Measurements from ENCODE around the gene TMEM218. TPM values are rescaled to one million over a fixed set of nuclear protein-coding genes. Genes with fewer than 3 reads are reported as not detected.

TMEM218 gene
- polyA plus RNA-seq, 1 experiment = 15.1 TPM

- Histone ChIP-seq H3K4me3 (ENCODE audit: low read depth, low read length) (no peak overlapping the region), H3K27me3 (ENCODE audit: control insufficient read depth, insufficient read depth, low read length) (no peaks in the 10 kb centered on the region), H3K36me3 (ENCODE audit: control insufficient read depth, insufficient read depth, low read length) (no peaks in the 10 kb centered on the region)
- POLR2A ChIA-PET = no interaction called here
- CTCF ChIA-PET = interaction anchor here (1.3 to 1.9 kb wide), 2 partner anchors 19 to 70 kb away, joined by 3 to 5 read pairs; no protein-coding TSS in a partner anchor
- TF ChIP-seq, protein P1, sequence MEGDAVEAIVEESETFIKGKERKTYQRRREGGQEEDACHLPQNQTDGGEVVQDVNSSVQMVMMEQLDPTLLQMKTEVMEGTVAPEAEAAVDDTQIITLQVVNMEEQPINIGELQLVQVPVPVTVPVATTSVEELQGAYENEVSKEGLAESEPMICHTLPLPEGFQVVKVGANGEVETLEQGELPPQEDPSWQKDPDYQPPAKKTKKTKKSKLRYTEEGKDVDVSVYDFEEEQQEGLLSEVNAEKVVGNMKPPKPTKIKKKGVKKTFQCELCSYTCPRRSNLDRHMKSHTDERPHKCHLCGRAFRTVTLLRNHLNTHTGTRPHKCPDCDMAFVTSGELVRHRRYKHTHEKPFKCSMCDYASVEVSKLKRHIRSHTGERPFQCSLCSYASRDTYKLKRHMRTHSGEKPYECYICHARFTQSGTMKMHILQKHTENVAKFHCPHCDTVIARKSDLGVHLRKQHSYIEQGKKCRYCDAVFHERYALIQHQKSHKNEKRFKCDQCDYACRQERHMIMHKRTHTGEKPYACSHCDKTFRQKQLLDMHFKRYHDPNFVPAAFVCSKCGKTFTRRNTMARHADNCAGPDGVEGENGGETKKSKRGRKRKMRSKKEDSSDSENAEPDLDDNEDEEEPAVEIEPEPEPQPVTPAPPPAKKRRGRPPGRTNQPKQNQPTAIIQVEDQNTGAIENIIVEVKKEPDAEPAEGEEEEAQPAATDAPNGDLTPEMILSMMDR (IDR thresholded peaks at IDR 0.05; ENCODE audit: insufficient read depth, low read depth, low read length) = no peak
- no peak for DNase-seq (ENCODE audit: low read depth)
Observed at GRCh38 chr11:125071846-125072217, 39.6 kb downstream of the TMEM218 start.

DNA sequence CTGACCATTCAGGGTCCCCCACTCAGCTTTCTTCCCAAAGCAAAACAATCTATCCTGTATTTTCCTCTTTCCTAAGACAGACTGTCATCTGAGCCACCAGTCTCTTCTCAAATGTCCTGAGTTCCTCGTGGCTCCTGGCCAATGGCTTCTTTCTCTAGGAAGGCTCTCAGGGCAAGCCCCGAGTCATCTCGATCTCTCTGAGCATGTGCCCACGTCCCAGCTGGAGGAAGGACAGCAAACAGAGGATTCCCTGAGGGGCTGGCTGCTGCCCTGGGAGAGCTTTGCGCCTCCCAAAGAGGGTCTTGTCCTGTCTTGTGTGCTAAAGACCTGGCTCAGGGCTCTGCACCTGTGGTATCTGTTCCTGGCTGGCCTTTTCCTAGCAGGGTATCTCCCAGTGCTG, 40.0 kb downstream of the TMEM218 start:
- POLR2A ChIA-PET = no interaction called here
- no peak overlapping the region for H3K4me3 ChIP-seq (ENCODE audit: low read depth, low read length)
- no peaks in the 10 kb centered on the region for H3K36me3 ChIP-seq (ENCODE audit: control insufficient read depth, insufficient read depth, low read length)
- H3K27me3 ChIP-seq (ENCODE audit: control insufficient read depth, insufficient read depth, low read length) = no peaks in the 10 kb centered on the region
- CTCF ChIA-PET = interaction anchor here (1.3 to 1.9 kb wide), 2 partner anchors 19 to 71 kb away, joined by 3 to 5 read pairs; no protein-coding TSS in a partner anchor
- TF ChIP-seq, protein P1 (IDR thresholded peaks at IDR 0.05; ENCODE audit: insufficient read depth, low read depth, low read length) = no peak
- no peak for DNase-seq (ENCODE audit: low read depth)

- DNase-seq (ENCODE audit: low read depth) = peak; percentile 22
- TF ChIP-seq, protein P1 (IDR thresholded peaks at IDR 0.05; ENCODE audit: insufficient read depth, low read depth, low read length) = no peak
- H3K27me3 ChIP-seq (ENCODE audit: control insufficient read depth, insufficient read depth, low read length) = no peaks in the 10 kb centered on the region
- H3K4me3 ChIP-seq (ENCODE audit: low read depth, low read length) = no peak overlapping the region
- CTCF ChIA-PET = interaction anchor here (1.3 to 1.9 kb wide), 4 partner anchors 8 to 71 kb away, joined by 3 to 5 read pairs (median 4); no protein-coding TSS in a partner anchor
- POLR2A ChIA-PET = no interaction called here
- no peaks in the 10 kb centered on the region for H3K36me3 ChIP-seq (ENCODE audit: control insufficient read depth, insufficient read depth, low read length)
Observed at GRCh38 chr11:125070699-125071254, 40.6 kb downstream of the TMEM218 start.

DNA sequence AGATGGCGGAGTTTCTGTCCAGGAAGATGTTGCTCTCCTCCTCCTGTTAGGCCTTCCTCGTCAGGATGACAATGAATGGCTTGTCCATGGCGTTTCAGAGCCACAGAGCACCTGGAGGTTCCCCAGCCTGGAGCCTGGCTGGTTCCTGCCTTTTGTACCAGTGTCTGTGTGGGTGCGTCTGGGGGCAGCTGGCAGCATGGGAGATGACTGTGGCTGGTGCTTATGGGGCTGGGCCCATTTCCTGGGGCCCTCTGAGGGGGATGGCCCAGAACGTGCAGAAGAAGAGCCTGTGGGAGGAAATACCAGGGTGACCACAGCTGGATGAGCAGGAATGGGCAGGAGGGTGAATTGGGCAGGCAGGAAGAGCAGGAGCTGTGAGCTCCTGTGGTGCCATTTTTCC, 41.6 kb downstream of the TMEM218 start:
- no peak overlapping the region for H3K4me3 ChIP-seq (ENCODE audit: low read depth, low read length)
- H3K27me3 ChIP-seq (ENCODE audit: control insufficient read depth, insufficient read depth, low read length) = no peaks in the 10 kb centered on the region
- TF ChIP-seq, protein P1 (IDR thresholded peaks at IDR 0.05; ENCODE audit: insufficient read depth, low read depth, low read length) = no peak
- no peaks in the 10 kb centered on the region for H3K36me3 ChIP-seq (ENCODE audit: control insufficient read depth, insufficient read depth, low read length)
- DNase-seq (ENCODE audit: low read depth) = no peak
- ChIA-PET CTCF (interaction anchor here (0.9 to 1.9 kb wide), 5 partner anchors 9 to 335 kb away, joined by 3 to 5 read pairs (median 3); no protein-coding TSS in a partner anchor), POLR2A (no interaction called here)

DNA sequence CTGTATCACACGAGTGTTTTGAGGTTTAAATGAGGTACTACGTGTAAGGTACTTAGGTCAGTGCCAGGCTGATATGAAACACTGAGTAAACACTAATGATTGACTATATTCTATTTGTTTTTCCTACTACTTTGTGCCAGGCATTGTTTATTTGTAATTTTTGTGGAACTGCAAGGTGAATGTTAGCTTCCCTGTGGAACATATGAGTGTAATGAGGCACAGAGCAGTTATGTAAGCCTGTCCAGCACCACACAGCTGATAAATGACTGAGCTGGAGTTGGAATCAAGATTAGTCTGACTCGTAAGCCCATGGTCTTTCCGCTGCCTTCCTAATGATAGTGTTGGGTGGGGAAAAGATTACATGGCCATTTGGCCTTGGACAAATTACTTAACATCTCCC, 42.4 kb downstream of the TMEM218 start:
- no peak for DNase-seq (ENCODE audit: low read depth)
- Histone ChIP-seq H3K27me3 (ENCODE audit: control insufficient read depth, insufficient read depth, low read length) (no peaks in the 10 kb centered on the region), H3K4me3 (ENCODE audit: low read depth, low read length) (no peak overlapping the region), H3K36me3 (ENCODE audit: control insufficient read depth, insufficient read depth, low read length) (no peaks in the 10 kb centered on the region)
- POLR2A ChIA-PET = no interaction called here
- TF ChIP-seq, protein P1 (IDR thresholded peaks at IDR 0.05; ENCODE audit: insufficient read depth, low read depth, low read length) = no peak
- CTCF ChIA-PET = interaction anchor here (0.6 to 1.4 kb wide), 3 partner anchors 10 to 336 kb away, joined by 3 read pairs; no protein-coding TSS in a partner anchor
